ENCODE measurements around the gene CHMP1B. TPM values are rescaled to one million over a fixed set of nuclear protein-coding genes. Genes with fewer than 3 reads are reported as not detected.
"Not testable (repeated sequence)": the region's sequence is repeated elsewhere in the genome, so short reads cannot be mapped to it uniquely, and the experiment has no call there.

CHMP1B gene
- total RNA-seq, 1 donor: 71.6 TPM

- DNase-seq (ENCODE audit: low read depth in 2 of 3, low spot score in 2 of 3): no peak
Observed at GRCh38 chr18:11834772-11835171, 16.4 kb upstream of the CHMP1B start.

GRCh38 chr18:11839556-11839955 is 11.7 kb upstream of the CHMP1B start:
- no peak for DNase-seq (ENCODE audit: low read depth in 2 of 3, low spot score in 2 of 3)

- DNase-seq (ENCODE audit: low read depth in 2 of 3, low spot score in 2 of 3): no peak
Observed at GRCh38 chr18:11840493-11840892, 10.7 kb upstream of the CHMP1B start.

- DNase-seq (ENCODE audit: low read depth in 2 of 3, low spot score in 2 of 3): no peak
Observed at GRCh38 chr18:11842562-11842961, 8.7 kb upstream of the CHMP1B start.

- DNase-seq (ENCODE audit: low read depth in 2 of 3, low spot score in 2 of 3): no peak
Observed at GRCh38 chr18:11844436-11844835, 6.8 kb upstream of the CHMP1B start.

GRCh38 chr18:11845654-11846053 is 5.6 kb upstream of the CHMP1B start:
- no peak for DNase-seq (ENCODE audit: low read depth in 2 of 3, low spot score in 2 of 3)

GRCh38 chr18:11847811-11848210 is 3.4 kb upstream of the CHMP1B start:
- DNase-seq (ENCODE audit: low read depth in 2 of 3, low spot score in 2 of 3): no peak

GRCh38 chr18:11849279-11849678 is 1.9 kb upstream of the CHMP1B start:
- no peak for DNase-seq (ENCODE audit: low read depth in 2 of 3, low spot score in 2 of 3)

GRCh38 chr18:11849841-11850634 is 1.2 kb upstream of the CHMP1B start:
- peak; percentile 40 to 56 (median 44) for DNase-seq (ENCODE audit: low read depth in 2 of 3, low spot score in 2 of 3)

- DNase-seq (ENCODE audit: low read depth in 2 of 3, low spot score in 2 of 3): peak in 1 of 3 donors; percentile 89
Observed at GRCh38 chr18:11850821-11851145, 430 bp upstream of the CHMP1B start.

- peak; percentile 18 to 39 (median 24) for DNase-seq (ENCODE audit: low read depth in 2 of 3, low spot score in 2 of 3)
Observed at GRCh38 chr18:11851806-11852337, 659 bp downstream of the CHMP1B start.

- DNase-seq (ENCODE audit: low read depth in 2 of 3, low spot score in 2 of 3): not testable (repeated sequence)
Observed at GRCh38 chr18:11854554-11854953, 3.3 kb downstream of the CHMP1B start.

GRCh38 chr18:11857177-11857887 is 6.1 kb downstream of the CHMP1B start:
- peak in 1 of 3 donors; percentile 24 for DNase-seq (ENCODE audit: low read depth in 2 of 3, low spot score in 2 of 3)

- no peak for DNase-seq (ENCODE audit: low read depth in 2 of 3, low spot score in 2 of 3)
Observed at GRCh38 chr18:11859282-11859830, 8.1 kb downstream of the CHMP1B start.

GRCh38 chr18:11859903-11860407 is 8.7 kb downstream of the CHMP1B start:
- no peak for DNase-seq (ENCODE audit: low read depth in 2 of 3, low spot score in 2 of 3)

GRCh38 chr18:11860594-11861450 is 9.6 kb downstream of the CHMP1B start:
- no peak for DNase-seq (ENCODE audit: low read depth in 2 of 3, low spot score in 2 of 3)

GRCh38 chr18:11861583-11862288 is 10.5 kb downstream of the CHMP1B start:
- no peak for DNase-seq (ENCODE audit: low read depth in 2 of 3, low spot score in 2 of 3)

GRCh38 chr18:11862468-11863137 is 11.4 kb downstream of the CHMP1B start:
- no peak for DNase-seq (ENCODE audit: low read depth in 2 of 3, low spot score in 2 of 3)

GRCh38 chr18:11864471-11864870 is 13.3 kb downstream of the CHMP1B start:
- no peak for DNase-seq (ENCODE audit: low read depth in 2 of 3, low spot score in 2 of 3)
